Neural progenitor cell (in vitro differentiated cells): ENCODE results near the gene BTBD6.

Experiments
- CTCF ChIP-seq: fragments of 200-600 bp; sonication (generic); IDR thresholded peaks from 2 replicates; pipeline ENCODE4 v1.5.1; 2017; ENCODE audit warnings: antibody characterized with exemption, mild to moderate bottlenecking
- EZH2phosphoT487 ChIP-seq: fragments of 200-600 bp; sonication (generic); IDR thresholded peaks from 2 replicates; pipeline ENCODE4 v1.6.1; 2017; ENCODE audit warnings: antibody characterized with exemption

DNA sequence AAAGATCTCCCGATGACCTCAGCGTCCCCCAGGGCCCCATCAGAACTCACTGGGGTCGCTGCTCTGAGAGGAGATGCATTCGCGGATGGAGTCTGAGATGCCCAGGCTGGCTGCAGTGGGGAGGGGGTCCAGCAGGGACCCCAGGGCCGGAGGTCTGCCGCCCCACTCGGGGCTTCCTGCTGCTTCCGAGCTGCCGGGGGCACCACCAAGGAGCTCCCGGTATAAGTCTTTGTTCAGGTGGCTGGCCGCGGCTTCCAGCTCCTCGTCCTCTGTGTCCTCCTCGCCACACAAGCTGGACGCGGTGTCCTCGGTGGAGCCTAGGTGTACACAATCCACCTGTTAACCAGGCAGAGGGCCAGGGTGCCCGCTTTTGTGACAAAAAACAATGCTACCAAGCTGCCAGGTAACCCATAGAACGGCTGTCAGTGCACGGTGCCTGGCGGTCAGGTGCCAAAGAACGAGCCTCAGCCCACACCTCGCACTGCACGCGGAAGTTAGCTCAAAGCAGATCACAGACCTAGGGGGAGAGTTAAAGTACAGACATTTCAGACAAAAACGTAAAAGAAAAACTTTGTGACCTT lies 26.6 kb upstream of the BTBD6 start:
- TF ChIP-seq CTCF = no peak
- TF ChIP-seq EZH2phosphoT487 = no peak
